Measurements from ENCODE around the gene ANKRD53. TPM values are rescaled to one million over a fixed set of nuclear protein-coding genes. Genes with fewer than 3 reads are reported as not detected.
A peak's percentile ranks its signal among the peaks of the same experiment; 100 is the strongest.

The ANKRD53 gene
- total RNA-seq = 0.58 and 0.75 TPM in 2 replicates

- peak within 1 kb of the TSS; percentile 59 for H3K4me3 ChIP-seq (ENCODE audit: low read depth, low read length)
- TF ChIP-seq, protein P1, sequence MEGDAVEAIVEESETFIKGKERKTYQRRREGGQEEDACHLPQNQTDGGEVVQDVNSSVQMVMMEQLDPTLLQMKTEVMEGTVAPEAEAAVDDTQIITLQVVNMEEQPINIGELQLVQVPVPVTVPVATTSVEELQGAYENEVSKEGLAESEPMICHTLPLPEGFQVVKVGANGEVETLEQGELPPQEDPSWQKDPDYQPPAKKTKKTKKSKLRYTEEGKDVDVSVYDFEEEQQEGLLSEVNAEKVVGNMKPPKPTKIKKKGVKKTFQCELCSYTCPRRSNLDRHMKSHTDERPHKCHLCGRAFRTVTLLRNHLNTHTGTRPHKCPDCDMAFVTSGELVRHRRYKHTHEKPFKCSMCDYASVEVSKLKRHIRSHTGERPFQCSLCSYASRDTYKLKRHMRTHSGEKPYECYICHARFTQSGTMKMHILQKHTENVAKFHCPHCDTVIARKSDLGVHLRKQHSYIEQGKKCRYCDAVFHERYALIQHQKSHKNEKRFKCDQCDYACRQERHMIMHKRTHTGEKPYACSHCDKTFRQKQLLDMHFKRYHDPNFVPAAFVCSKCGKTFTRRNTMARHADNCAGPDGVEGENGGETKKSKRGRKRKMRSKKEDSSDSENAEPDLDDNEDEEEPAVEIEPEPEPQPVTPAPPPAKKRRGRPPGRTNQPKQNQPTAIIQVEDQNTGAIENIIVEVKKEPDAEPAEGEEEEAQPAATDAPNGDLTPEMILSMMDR (conservative IDR thresholded peaks at IDR 0.05; ENCODE audit: low read depth, low read length) = no peak
- no peak for DNase-seq (ENCODE audit: low read depth)
Measured at GRCh38 chr2:70978341-70979179, at the start of gene ANKRD53. ANKRD53 (plus strand) TSS chr2:70978630; CDS start chr2:70978646, 16 bp downstream.

DNA sequence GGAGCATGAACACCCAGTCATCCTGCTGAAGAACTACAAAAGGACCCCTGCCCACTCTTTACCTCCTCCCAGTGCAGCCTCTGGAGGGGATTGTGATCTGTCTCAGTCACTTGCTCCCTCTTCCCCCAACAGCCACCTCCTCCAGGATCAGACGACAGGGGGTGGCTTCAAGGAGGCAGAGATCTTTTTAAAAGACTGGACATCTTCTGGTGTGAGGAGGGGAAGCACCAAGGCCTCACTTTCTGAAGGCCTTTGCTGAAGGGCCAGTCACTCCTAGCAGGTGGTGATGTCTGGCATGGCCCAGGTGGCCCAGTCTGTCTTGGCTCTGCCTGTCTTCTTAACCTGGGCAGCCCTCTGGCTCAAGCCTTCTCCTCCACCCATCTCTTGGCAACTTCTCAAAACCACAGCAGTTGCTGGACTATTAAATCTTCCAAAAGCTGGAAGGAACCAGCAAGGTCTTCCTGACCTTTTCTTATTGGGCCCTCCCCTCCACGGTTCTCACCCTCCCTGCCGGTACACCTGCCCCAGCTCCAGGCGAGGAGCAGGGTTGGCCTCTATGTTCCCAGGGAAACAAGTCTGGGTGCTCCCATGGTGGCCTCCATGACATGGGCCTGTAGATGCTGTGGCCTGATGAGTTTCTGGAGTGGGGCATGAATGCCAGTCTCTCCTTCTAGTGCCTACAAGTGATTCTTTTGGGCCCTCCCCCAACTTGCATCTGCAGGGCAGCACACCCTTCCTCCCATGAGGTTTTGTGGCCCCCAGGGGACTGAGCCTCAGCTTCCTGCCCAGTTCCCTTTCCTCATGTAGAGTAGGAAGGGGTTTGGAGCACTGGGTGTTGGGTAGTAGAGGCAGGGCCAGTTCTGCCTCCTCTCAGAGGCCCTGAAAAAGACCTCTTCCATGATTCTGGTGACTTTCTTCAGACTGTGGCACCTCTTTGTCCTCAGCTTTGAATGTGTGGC is 47.8 kb upstream of the ANKRD53 start:
- no peak for DNase-seq (ENCODE audit: low read depth)
- H3K4me3 ChIP-seq (ENCODE audit: low read depth, low read length) = no peak overlapping the region
- TF ChIP-seq, protein P1 (conservative IDR thresholded peaks at IDR 0.05; ENCODE audit: low read depth, low read length) = no peak

DNA sequence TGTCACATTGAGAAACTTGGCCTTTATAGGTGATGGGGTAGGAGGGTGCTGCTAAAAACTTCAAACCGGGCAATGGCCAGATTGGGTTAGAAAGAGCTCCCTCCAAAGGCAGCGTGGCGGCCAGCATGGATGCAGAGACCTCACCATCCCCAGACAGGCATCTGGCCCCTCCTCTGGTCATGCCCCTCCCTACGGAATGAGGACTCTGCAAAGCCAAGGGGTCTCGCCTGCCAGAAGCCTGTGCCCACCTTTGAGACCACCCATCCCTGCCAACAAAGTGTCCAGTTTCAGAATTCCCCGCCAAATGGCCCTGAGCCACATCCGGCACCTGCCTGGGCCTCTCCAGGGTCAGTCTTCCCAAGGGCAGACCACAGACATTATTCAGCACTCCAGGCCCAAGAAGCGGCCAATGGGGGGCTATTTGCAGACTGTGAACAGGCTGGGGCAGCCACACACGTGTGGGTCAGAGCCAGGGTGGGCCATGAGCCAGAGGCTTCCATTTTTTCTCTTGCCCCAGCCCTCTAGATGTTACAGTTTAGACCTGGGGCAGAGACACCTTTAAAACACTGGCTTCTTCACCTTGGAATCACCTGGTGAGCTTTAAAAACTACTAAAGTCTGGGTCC is 46.9 kb upstream of the ANKRD53 start:
- TF ChIP-seq, protein P1 (conservative IDR thresholded peaks at IDR 0.05; ENCODE audit: low read depth, low read length) = no peak
- DNase-seq (ENCODE audit: low read depth) = no peak
- H3K4me3 ChIP-seq (ENCODE audit: low read depth, low read length) = no peak overlapping the region

GRCh38 chr2:70932631-70933230 is 45.7 kb upstream of the ANKRD53 start:
- no peak overlapping the region for H3K4me3 ChIP-seq (ENCODE audit: low read depth, low read length)

DNA sequence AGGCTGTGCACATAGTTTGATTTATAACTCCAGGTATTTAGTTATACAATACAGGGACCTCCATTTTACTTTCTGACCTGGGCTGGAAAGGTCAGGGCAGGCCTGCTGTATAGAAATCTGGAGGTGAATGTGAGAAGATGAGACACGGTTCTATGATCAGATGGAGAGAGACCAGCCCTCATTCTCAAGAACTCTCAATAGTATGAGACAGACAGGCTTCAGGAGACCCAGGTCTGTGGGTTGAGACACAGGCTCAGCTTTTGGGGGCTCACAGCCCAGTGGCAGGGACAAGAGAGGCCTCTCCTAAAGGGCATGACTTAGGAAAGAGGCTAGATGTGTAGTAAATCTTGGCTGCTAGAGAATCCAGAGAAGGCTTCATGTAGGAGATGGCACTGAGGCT is 43.4 kb upstream of the ANKRD53 start:
- TF ChIP-seq, protein P1 (conservative IDR thresholded peaks at IDR 0.05; ENCODE audit: low read depth, low read length) = no peak
- no peak overlapping the region for H3K4me3 ChIP-seq (ENCODE audit: low read depth, low read length)
- no peak for DNase-seq (ENCODE audit: low read depth)

More at GRCh38 chr2:70932631-70933230, 45.7 kb upstream of the ANKRD53 start:
- TF ChIP-seq, protein P1 (conservative IDR thresholded peaks at IDR 0.05; ENCODE audit: low read depth, low read length) = no peak
- no peak for DNase-seq (ENCODE audit: low read depth)

- TF ChIP-seq, protein P1 (conservative IDR thresholded peaks at IDR 0.05; ENCODE audit: low read depth, low read length) = no peak
- no peak for DNase-seq (ENCODE audit: low read depth)
- no peak within 1 kb of the TSS for H3K4me3 ChIP-seq (ENCODE audit: low read depth, low read length)
Measured at GRCh38 chr2:70935468-70936164, 42.8 kb upstream of the ANKRD53 start, which contains the start of gene ATP6V1B1. ATP6V1B1 (plus strand) TSS chr2:70935900; CDS start chr2:70935955, 55 bp downstream.
